Fibroblast of lung (primary cell): Measurements from ENCODE around the gene CGB2.
"Not testable (repeated sequence)": the region's sequence is repeated elsewhere in the genome, so short reads cannot be mapped to it uniquely, and the experiment has no call there.

Source experiments
- EZH2 ChIP-seq: IDR thresholded peaks from 2 replicates; pipeline ENCODE4 v1.5.1; 2012; ENCODE audit warnings: low read length, control low read depth, mild to moderate bottlenecking; ENCODE audit errors: missing control alignments
- TF ChIP-seq, protein P1 (sequence below), 2 donors: IDR thresholded peaks in 1 of 2; conservative IDR thresholded peaks in 1 of 2; 1 replicate in 1 of 2; 2 replicates in 1 of 2; pipeline ENCODE4 v1.5.1; 2011 to 2012; ENCODE audit warnings: low read length in 2 of 2, control low read depth in 1 of 2, inconsistent platforms in 1 of 2, low read depth in 1 of 2, mild to moderate bottlenecking in 1 of 2

DNA sequence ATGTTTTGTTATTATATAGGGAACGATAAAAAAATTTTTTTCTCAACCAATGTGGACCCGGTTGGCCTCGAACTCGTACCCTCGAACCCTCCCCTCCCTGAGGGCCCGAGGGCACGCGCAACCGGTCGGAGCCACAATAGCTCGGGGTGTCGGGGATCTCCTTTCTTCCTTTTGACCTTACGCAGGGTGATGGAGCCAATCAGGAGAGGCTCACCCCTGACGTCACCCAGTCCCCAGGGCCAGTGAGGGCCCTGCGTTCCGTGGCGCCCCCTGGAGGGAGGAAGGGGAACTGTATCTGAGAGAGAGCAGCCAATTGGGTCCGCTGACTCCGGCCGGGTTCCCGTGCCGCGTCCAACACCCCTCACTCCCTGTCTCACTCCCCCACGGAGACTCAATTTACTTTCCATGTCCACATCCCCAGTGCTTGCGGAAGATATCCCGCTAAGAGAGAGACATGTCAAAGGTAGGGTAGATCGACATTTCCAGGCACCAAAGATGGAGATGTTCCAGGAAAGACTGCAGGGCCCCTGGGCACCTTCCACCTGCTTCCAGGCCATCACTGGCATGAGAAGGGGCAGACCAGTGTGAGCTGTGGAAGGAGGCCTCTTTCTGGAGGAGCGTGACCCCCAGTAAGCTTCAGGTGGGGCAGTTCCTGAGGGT, at the start of gene CGB2:
- TF ChIP-seq, protein P1, sequence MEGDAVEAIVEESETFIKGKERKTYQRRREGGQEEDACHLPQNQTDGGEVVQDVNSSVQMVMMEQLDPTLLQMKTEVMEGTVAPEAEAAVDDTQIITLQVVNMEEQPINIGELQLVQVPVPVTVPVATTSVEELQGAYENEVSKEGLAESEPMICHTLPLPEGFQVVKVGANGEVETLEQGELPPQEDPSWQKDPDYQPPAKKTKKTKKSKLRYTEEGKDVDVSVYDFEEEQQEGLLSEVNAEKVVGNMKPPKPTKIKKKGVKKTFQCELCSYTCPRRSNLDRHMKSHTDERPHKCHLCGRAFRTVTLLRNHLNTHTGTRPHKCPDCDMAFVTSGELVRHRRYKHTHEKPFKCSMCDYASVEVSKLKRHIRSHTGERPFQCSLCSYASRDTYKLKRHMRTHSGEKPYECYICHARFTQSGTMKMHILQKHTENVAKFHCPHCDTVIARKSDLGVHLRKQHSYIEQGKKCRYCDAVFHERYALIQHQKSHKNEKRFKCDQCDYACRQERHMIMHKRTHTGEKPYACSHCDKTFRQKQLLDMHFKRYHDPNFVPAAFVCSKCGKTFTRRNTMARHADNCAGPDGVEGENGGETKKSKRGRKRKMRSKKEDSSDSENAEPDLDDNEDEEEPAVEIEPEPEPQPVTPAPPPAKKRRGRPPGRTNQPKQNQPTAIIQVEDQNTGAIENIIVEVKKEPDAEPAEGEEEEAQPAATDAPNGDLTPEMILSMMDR (conservative IDR thresholded peaks at IDR 0.05 in 1 of 2, IDR thresholded peaks at IDR 0.05 in 1 of 2; ENCODE audit: low read depth in 1 of 2, low read length in 2 of 2), result peak in 1 of 2 donors; percentile 23
- not testable (repeated sequence) for TF ChIP-seq EZH2
